ENCODE measurements around the gene SLCO4A1.

DNA sequence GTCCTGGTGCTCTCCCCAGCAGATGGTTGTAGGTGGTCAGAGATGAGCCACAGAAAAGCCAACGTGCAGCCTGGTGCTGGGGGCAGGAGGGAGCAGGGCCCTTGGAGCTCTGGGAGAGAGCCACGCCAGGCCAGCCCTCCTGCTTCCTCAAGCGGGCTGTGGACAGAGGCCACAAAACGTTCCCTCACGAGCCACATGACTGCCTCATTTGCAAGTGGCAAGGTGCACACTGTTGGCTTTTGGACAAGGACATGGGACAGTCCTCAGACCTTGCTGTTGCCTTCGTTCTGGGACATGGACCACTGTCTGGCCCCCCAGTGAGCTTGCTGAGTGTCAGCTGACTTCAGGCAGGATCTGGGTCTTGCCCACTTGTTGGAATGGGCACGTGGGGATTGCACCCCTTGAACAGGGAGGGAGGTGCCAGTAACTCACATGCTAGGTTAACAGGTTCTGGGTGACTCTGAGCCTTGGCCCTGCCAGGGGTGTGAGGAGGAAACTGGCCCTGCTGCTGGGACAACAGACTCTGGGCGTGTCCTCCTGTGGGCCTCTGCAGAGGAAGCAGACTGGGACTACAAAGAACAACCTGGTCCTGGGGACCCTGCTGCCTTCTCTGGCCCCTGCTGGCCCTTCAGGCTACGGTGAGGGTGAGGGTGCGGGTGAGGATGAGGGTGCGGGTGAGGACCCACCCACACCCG is 2.6 kb downstream of the SLCO4A1 start:
- no peak for TF ChIP-seq EZH2phosphoT487 (IDR thresholded peaks at IDR 0.05; ENCODE audit: insufficient read depth, low read depth)
- TF ChIP-seq EZH2 (IDR thresholded peaks at IDR 0.05; ENCODE audit: insufficient read depth, poor library complexity, severe bottlenecking), result no peak

All from GM23248 (cell line).